ENCODE data around the gene ARMC9. TPM values are rescaled to one million over a fixed set of nuclear protein-coding genes. Genes with fewer than 3 reads are reported as not detected.

The ARMC9 gene
- total and polyA plus RNA-seq, 2 donors, result 13.5 to 25.9 TPM

GRCh38 chr2:231335591-231335990 lies 137.2 kb downstream of the ARMC9 start:
- H3K36me3 ChIP-seq (ENCODE audit: insufficient read depth), result peaks cover 1% of the 10 kb centered on the region
- DNase-seq (ENCODE audit: extremely low spot score), result no peak

DNA sequence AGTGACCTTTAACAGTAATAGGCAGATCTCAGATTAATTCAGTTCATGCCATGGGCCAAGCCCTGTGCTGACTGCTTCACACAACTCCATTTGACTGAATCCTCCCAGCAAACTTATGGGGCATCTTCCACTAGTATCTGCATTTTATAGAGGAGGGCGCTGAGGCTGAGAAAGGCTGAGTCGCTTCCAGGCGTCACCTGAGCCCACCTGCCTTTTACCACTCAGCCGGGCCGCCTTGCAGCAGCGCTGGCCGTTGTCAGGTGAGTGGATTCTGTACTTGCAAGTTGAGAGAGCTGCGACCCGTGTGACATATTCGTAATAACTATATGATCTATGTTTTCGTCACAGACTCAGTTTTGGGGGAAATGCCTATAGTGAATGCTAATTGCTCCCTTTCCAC lies 137.8 kb downstream of the ARMC9 start:
- WGBS, result 95% methylated on average over 11 of the region's 11 CpGs
- Histone ChIP-seq H3K36me3 (ENCODE audit: insufficient read depth) (peaks cover 1% of the 10 kb centered on the region), H3K4me3 (ENCODE audit: low read depth, low read length) (no peak overlapping the region), H3K4me1 (ENCODE audit: insufficient read depth) (no peaks in the 10 kb centered on the region), H3K27ac (ENCODE audit: low read depth) (no peak overlapping the region)
- no peak for DNase-seq (ENCODE audit: extremely low spot score)

More at GRCh38 chr2:231335591-231335990, 137.2 kb downstream of the ARMC9 start:
- Histone ChIP-seq H3K4me1 (ENCODE audit: insufficient read depth) (no peaks in the 10 kb centered on the region), H3K27ac (ENCODE audit: low read depth) (no peak overlapping the region), H3K4me3 (ENCODE audit: low read depth, low read length) (no peak overlapping the region)
- 93% methylated on average over 13 of the region's 13 CpGs for WGBS

- no peak overlapping the region for H3K27ac ChIP-seq (ENCODE audit: low read depth)
- H3K4me1 ChIP-seq (ENCODE audit: insufficient read depth), result no peaks in the 10 kb centered on the region
- H3K36me3 ChIP-seq (ENCODE audit: insufficient read depth), result peaks cover 1% of the 10 kb centered on the region
- no peak for DNase-seq (ENCODE audit: extremely low spot score)
- H3K4me3 ChIP-seq (ENCODE audit: low read depth, low read length), result no peak overlapping the region
- 93% methylated on average over 5 of the region's 5 CpGs for whole genome bisulfite sequencing
Measured at GRCh38 chr2:231336700-231337099, 138.3 kb downstream of the ARMC9 start.

DNA sequence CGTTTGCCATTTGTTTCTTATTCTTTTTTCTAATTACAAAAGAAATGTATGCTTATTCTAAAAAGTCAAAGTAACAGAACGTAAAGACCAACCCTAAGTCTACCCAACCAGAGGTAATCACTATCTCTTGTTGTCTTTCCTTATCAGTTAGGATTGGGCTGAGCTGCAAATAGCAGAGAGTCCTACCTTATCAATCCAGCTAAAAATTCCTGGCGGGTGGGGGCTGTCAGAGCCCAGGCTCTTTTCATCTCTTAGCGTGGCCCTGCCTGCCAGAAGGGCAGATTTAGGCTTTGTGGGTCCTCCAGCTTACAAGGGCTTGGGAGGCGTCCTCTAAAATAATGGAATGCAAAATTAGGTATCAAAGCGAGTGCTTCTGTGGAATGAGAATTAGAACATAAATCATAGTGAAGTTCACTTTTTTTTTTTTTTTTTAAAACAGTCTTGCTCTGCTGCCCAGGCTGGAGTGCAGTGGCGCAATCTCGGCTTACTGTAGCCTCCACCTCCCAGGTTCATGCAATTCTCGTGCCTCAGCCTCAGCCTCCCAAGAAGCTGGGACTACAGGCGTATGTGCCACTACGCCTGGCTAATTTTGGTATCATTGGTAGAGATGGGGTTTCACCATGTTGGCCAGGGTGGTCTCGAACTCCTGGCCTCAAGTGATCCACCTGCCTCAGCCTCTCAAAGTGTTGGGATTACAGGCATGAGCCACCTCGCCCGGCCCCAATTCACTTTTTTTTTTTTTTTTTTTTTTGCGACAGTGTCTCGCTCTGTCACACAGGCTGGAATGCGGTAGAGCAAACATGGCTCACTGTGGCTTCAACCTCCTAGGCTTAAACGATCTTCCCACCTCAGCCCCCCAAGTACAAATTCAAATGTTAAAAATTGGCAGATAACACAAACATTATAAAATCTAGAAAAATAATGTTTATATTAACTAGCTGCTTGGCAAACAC lies 139.7 kb downstream of the ARMC9 start:
- WGBS, result 87% methylated on average over 18 of the region's 18 CpGs
- H3K4me3 ChIP-seq (ENCODE audit: low read depth, low read length), result no peak overlapping the region
- no peaks in the 10 kb centered on the region for H3K4me1 ChIP-seq (ENCODE audit: insufficient read depth)
- no peak overlapping the region for H3K27ac ChIP-seq (ENCODE audit: low read depth)
- no peak for DNase-seq (ENCODE audit: extremely low spot score)
- H3K36me3 ChIP-seq (ENCODE audit: insufficient read depth), result no peaks in the 10 kb centered on the region

- no peak overlapping the region for H3K4me3 ChIP-seq (ENCODE audit: low read depth, low read length)
- no peak overlapping the region for H3K27ac ChIP-seq (ENCODE audit: low read depth)
- DNase-seq (ENCODE audit: extremely low spot score), result no peak
- 93% methylated on average over 4 of the region's 4 CpGs for WGBS
- H3K4me1 ChIP-seq (ENCODE audit: insufficient read depth), result no peaks in the 10 kb centered on the region
- H3K36me3 ChIP-seq (ENCODE audit: insufficient read depth), result no peaks in the 10 kb centered on the region
Measured at GRCh38 chr2:231339316-231339715, 140.9 kb downstream of the ARMC9 start.

GRCh38 chr2:231341100-231341499 lies 142.7 kb downstream of the ARMC9 start:
- Histone ChIP-seq H3K27ac (ENCODE audit: low read depth) (no peak overlapping the region), H3K4me3 (ENCODE audit: low read depth, low read length) (no peak overlapping the region), H3K36me3 (ENCODE audit: insufficient read depth) (peaks cover 1% of the 10 kb centered on the region), H3K4me1 (ENCODE audit: insufficient read depth) (no peaks in the 10 kb centered on the region)
- DNase-seq (ENCODE audit: extremely low spot score), result no peak
- WGBS, result 93% methylated on average over 2 of the region's 2 CpGs

DNA sequence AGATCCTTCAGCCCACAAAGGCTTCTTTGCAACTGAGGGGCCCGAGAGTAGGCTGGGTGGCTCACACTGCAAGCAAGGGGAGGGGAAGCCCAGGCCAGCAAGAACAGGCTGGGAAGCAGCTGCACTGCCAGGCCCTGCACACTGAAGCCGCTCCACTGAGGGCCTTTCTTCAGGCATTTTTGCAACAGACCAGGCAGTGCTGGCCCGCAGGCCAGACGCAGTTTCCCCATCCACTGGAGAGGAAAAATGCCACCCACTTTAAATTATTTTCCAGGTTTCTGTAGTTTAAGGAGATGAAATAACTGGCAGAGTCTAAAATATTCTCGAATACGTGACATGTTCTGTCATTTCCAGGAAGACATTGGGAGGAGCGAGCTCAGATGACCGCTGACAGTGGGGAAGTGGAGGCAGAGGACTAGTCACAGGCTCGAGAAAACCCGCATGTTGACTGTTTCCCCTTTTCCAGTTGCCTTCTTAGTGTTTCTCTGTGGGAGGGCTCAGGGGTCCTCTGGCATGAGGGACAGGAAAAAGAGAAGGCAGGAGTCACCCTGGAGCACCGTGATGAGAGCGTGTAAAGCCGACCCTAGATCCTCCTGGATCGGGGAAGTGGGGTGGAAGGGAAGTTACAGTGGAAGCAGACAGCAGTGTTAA lies 143.8 kb downstream of the ARMC9 start:
- no peaks in the 10 kb centered on the region for H3K4me1 ChIP-seq (ENCODE audit: insufficient read depth)
- no peak overlapping the region for H3K4me3 ChIP-seq (ENCODE audit: low read depth, low read length)
- 87% methylated on average over 14 of the region's 14 CpGs for WGBS
- no peak overlapping the region for H3K27ac ChIP-seq (ENCODE audit: low read depth)
- DNase-seq (ENCODE audit: extremely low spot score), result no peak
- peaks cover 1% of the 10 kb centered on the region for H3K36me3 ChIP-seq (ENCODE audit: insufficient read depth)

- WGBS, result 87% methylated on average over 4 of the region's 4 CpGs
- Histone ChIP-seq H3K36me3 (ENCODE audit: insufficient read depth) (peaks cover 1% of the 10 kb centered on the region), H3K4me3 (ENCODE audit: low read depth, low read length) (no peak overlapping the region), H3K27ac (ENCODE audit: low read depth) (no peak overlapping the region), H3K4me1 (ENCODE audit: insufficient read depth) (no peaks in the 10 kb centered on the region)
- DNase-seq (ENCODE audit: extremely low spot score), result no peak
Measured at GRCh38 chr2:231343006-231343710, 144.7 kb downstream of the ARMC9 start.

GRCh38 chr2:231343988-231344387 lies 145.6 kb downstream of the ARMC9 start:
- no peak for DNase-seq (ENCODE audit: extremely low spot score)
- Histone ChIP-seq H3K36me3 (ENCODE audit: insufficient read depth) (peaks cover 1% of the 10 kb centered on the region), H3K4me1 (ENCODE audit: insufficient read depth) (no peaks in the 10 kb centered on the region), H3K4me3 (ENCODE audit: low read depth, low read length) (no peak overlapping the region), H3K27ac (ENCODE audit: low read depth) (no peak overlapping the region)
- 85% methylated on average over 3 of the region's 3 CpGs for WGBS

DNA sequence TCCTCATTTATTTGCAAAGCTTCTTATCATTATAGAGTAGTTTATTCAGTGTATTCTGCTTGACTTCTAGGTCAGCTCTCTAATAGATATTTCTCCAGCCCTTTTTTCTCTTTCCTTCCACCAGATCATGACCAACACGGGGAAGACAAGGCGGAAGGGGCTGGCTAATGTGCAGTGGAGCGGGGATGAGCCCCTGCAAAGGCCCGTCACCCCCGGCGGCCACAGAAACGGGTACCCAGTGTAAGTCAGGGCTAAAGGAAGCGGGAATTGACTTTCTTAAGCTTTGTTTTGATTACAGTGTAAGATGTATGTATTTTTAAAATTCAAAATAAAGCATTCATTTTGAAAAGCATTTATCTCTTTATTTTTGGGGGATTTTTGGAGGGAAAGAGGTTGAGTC lies 146.4 kb downstream of the ARMC9 start:
- H3K36me3 ChIP-seq (ENCODE audit: insufficient read depth), result peaks cover 1% of the 10 kb centered on the region
- WGBS, result 91% methylated on average over 8 of the region's 8 CpGs
- DNase-seq (ENCODE audit: extremely low spot score), result no peak
- H3K27ac ChIP-seq (ENCODE audit: low read depth), result no peak overlapping the region
- H3K4me1 ChIP-seq (ENCODE audit: insufficient read depth), result no peaks in the 10 kb centered on the region
- H3K4me3 ChIP-seq (ENCODE audit: low read depth, low read length), result no peak overlapping the region

- H3K27ac ChIP-seq (ENCODE audit: low read depth), result no peak overlapping the region
- DNase-seq (ENCODE audit: extremely low spot score), result no peak
- no peaks in the 10 kb centered on the region for H3K4me1 ChIP-seq (ENCODE audit: insufficient read depth)
- WGBS, result 83% methylated on average over 5 of the region's 5 CpGs
- H3K4me3 ChIP-seq (ENCODE audit: low read depth, low read length), result no peak overlapping the region
- H3K36me3 ChIP-seq (ENCODE audit: insufficient read depth), result peaks cover 1% of the 10 kb centered on the region
Measured at GRCh38 chr2:231347081-231347480, 148.7 kb downstream of the ARMC9 start.

- Histone ChIP-seq H3K4me1 (ENCODE audit: insufficient read depth) (no peaks in the 10 kb centered on the region), H3K36me3 (ENCODE audit: insufficient read depth) (peaks cover 1% of the 10 kb centered on the region), H3K27ac (ENCODE audit: low read depth) (no peak overlapping the region), H3K4me3 (ENCODE audit: low read depth, low read length) (no peak overlapping the region)
- WGBS, result 97% methylated on average over 1 of the region's 1 CpG
- no peak for DNase-seq (ENCODE audit: extremely low spot score)
Measured at GRCh38 chr2:231347638-231348037, 149.2 kb downstream of the ARMC9 start.

DNA sequence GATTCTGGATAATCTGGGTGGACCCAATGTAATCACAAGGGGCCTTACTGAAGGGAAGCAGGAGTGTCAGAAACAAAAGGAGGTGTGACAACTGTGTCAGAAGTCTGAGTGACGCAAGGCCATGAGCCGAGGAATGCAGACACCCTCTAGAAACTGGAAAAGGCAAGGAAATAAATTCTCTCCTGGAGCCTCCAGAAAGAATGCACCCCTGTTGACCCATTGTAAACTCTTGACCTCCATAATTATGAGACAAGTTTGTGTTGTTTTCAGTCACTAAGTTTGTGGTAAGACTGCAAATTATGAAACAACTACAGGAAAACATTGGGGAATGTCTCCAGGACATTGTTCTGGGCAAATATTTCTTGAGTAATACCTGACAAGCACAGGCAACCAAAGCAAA lies 149.7 kb downstream of the ARMC9 start:
- DNase-seq (ENCODE audit: extremely low spot score), result no peak
- H3K36me3 ChIP-seq (ENCODE audit: insufficient read depth), result peaks cover 1% of the 10 kb centered on the region
- 84% methylated on average over 2 of the region's 2 CpGs for WGBS

More for the DNA sequence above, 149.7 kb downstream of the ARMC9 start:
- Histone ChIP-seq H3K4me3 (ENCODE audit: low read depth, low read length) (no peak overlapping the region), H3K4me1 (ENCODE audit: insufficient read depth) (no peaks in the 10 kb centered on the region), H3K27ac (ENCODE audit: low read depth) (no peak overlapping the region)

All from urinary bladder (tissue), 4 donors.